Measurements from ENCODE around the gene ATP1A3.

ATP1A3 gene

DNA sequence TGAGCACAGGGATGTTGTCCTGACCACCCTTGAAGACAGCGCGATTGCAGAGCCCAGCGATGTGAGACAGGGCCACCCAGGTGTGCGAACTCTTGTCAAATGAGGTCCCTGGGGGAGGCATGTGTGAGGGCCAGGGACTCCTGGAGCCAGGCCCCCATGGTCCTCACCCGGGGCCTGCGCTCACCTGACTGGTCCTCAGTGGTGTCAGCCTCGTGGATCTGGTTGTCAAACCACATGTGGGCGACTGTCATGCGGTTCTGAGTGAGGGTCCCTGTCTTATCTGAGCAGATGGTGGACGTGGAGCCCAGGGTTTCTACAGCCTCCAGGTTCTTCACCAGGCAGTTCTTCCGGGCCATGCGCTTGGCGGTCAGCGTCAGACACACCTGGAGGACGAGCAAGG lies 12.3 kb downstream of the ATP1A3 start:
- DNase-seq = no peak

DNA sequence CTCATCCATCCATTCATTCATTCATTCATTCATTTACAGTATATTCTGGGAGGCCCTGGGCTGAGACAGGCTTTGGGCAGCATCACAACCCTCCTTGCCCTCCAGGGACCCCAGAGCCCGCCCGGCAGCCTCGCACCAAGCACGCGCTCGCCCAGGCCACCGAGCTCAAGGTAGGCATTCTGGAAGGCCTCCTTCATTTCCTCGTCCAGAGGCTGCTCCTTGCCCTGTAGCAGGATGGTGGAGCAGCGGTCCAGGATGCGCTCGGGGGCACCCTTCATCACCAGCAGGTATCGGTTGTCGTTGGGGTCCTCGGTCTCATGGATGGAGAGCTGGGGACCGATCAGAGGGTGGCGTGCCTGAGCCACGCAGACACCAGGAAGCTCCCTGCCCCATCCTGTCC lies 15.6 kb downstream of the ATP1A3 start:
- DNase-seq = no peak

DNA sequence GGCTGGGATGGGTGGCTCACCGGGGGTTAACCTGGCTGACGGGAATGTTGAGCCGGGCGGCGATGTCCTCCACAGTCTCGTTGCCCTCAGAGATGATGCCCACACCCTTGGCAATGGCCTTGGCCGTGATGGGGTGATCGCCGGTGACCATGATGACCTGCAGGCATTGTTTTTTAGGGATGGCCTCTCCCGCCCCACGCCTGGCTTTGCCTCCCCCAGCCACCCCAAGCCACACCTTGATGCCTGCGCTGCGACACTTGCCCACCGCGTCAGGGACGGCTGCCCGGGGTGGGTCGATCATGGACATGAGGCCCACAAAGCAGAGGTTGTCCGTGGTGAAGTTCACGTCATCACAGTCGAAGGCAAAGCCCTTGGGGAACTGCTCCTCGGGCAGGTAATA lies 16.1 kb downstream of the ATP1A3 start:
- no peak for DNase-seq

DNA sequence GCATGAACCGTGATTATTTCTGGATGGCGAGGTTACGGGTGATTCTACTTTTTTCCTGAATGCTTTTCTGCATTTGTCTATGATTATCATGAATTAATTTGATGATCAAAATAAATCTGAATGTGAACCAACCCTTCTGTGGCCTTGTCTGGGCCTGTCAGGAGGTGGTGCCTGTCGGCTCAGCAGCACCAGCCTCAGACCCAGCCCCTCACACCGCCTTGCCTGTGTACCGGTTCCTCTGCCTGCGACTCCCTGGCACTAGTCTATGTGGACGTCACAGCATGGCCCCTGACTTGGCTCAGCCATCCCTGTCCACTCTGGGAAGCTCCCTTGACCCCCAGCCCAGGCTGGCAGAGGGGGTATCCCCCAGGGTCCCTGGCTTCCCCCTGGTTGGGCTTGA lies 19.4 kb downstream of the ATP1A3 start:
- no peak for DNase-seq

DNA sequence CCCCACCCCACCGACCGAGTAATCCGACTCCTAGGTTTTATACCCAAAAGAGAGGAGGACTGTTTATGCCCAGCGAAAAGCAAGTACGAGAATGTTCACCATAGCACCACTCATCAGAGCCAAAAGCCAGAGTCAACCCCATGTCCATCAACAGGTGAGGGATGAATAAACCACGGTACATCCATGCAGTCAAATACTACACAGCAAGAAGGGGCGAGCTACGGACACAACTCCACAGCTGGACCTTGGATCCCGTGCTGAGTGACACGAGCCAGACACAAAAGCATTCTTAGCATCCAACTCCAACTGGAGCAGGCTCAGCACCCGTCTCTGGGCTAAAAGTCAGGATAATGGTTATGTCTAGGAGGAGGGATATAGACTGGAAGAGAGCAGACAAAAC lies 22.7 kb downstream of the ATP1A3 start:
- no peak for DNase-seq

DNA sequence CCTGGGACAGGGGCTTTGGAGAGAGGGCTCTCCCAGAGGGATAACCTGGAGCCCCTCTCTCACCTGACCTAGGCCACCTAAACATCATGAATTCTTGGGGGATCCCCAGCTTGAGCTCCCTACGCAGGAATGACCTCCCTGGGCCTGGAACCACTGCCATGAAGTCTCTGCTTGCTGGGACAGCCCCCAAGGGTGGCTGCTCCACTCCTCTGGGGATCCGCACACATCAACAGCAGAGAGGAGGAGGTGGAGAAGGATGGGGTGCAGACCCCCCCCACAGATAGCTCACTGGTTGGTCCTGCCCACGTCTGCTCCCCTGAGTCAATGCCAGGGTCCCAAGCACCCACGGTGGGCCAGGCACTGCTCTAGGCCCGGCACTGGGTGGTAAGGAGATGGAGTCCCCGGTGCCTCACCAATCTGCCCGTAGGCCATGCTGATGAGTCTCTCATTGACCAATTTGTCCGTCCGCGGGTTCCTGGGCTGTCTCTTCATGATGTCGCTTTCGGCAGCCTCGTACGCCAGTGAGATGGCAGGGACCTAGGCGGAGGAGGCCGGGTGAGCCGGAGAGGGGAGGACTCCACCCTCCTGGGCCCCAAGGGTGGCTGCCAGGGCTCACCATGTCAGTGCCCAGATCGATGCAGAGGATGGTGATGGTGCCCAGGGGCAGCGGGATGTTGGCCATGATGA lies 24.1 kb downstream of the ATP1A3 start:
- DNase-seq = no peak

DNA sequence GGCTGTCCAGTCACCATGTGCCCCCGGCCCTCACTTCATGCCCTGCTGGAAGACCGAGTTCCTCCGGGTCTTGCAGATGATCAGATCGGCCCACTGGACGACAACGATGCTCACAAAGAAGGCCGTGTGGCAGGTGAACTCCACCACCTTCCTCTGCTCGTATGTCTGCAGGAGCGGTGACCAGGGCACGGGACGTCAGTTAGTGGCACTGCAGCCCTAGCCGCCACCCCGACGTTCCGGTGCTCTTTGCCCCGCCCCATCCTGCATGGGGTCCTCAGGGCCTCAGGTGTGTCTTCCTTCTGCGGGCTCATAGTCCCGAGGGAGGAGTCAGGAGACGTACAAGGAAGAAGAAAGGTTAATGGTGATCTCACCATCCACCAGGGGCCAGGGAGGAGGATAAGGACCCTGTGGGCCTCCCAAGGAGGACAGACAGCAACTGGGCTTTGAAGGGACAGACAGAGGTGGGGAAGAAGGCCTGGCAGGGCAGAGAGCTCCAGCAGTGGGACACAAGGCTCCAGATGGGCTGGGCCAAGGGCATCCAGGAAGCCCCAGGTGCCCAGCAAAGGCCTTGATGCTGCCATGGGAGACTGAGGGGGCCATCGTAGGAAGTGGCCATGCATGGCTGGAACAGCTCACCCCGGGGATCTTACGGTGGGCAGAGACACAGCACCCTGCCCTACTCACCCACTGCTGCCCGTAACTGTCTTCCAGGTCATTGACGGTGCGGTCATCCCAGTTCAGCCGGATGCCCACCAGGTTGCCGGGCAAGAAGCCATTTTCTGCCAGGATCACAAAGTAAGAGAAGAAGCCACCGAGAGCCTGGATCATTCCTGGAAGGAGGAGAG lies 25.1 kb downstream of the ATP1A3 start:
- DNase-seq = no peak

DNA sequence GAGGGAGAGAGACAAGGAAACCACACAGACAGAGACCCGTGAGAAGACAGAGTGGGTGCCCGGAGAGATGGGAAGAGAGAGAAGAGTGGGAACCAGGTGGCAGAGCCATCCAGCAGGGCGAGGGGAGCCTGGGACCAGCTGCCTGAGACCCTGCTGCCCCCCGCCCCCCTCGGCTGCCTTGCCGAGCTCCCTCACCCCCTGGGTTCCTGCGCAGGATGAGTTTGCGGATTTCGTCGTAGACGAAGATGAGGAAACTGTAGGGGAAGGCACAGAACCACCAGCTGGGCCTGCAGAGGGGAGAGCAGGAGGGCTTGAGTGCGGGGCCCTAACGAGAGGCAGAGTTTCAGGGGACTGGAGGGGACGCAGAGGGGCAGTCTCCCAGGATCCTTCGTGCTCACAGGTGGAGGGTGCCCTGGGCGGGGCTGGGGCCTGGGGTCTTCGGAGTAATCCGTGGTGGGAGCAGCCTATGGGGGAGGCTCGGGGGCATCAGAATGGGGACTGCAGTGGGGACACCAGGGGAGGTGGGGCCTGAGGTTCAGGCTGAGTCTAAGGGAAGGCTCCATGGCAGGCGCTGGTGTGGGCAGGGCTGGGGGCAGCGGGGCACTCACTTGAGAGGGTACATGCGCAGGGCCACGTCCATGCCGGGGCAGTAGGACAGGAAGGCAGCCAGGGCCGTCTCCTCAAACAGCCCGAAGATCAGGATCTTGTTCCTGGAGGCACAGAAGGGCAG lies 26.8 kb downstream of the ATP1A3 start:
- no peak for DNase-seq

DNA sequence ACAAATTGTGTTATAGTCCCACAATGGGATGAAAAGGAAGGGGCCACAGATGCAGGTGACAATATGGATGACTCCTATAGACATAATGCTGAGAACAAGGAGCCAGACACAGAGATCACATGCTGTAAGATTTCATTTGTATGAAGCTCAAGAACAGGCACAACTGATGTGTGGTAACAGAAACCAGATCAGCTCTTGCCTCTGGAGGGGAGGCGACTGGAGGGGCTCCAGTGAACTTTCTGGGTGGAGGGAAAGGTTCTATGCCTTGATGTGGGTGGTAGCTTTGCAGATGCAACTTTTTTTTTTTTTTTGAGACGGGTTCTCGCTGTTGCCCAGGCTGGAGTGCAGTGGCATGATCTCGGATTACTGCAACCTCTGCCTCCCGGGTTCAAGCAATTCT lies 28.9 kb downstream of the ATP1A3 start:
- DNase-seq = no peak

DNA sequence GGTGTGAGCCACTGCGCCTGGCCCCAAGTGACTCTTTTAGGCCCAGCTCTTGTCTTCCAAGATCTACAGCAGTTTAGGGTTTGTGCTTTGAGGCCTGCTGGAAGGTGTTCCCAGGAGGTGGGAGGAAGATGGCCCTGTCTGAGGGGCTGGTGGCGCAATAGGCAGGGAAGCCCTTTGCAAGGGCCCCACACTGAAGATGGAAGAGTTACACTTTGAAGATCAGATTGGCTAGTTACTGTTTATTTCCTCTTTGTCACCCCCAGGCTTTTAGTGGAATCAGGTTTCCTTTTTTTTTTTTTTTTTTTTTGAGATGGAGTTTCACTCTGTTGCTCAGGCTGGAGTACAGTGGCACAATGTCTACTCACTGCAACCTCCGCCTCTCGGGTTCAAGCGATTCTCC lies 33.1 kb downstream of the ATP1A3 start:
- no peak for DNase-seq

DNA sequence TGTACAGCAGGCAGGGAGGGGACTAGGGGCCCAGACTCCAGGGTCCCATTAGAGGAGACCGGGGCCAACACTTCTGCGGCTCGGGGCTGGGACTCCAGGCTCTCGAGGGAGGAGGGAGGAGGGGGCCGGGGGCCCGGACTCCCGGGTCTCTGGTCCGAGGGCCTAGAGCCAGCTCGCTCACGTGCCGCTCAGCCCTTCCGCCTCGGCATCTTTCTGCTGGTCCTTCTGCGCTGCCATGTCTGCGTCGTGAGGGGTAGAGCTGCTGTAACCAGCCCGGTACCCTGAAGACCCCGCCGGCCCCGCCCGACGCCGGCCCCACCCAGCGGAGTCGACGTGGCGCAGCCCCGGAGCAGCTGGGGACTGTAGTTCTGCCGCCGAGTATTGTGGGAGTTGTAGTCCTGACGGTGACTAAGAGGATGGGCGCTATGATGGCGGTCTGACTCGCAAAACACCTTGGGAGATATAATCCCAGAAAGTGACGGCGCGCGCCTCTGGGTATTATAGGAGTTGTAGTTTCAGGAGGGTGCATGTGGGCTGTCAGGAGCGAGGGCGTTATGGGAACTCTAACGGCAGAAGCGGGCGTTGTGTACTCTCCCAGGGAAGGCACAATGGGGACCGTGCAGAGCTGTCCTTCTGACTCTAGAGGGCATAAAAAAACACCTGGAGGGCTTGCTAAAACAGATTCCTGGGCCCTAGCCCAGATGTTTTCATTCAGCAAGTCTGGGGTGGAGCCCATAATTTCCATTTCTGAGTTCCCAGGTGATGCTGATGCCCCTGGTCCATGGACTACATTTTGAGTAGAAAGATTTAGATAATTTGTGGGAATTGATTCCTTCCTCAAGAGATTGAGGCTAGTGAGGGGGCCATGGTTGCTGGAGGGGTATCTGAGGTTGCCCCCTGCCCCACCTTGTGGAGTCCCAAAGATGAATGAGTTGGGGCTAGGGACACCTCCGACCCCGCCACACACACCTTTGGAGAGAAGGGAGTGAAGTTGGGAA lies 34.7 kb downstream of the ATP1A3 start, which contains the start of gene RABAC1:
RABAC1 (minus strand) TSS at position 266 of the 998 bp plus-strand sequence; CDS start at position 237, 29 bp downstream.
- peak; percentile 100 for DNase-seq

DNA sequence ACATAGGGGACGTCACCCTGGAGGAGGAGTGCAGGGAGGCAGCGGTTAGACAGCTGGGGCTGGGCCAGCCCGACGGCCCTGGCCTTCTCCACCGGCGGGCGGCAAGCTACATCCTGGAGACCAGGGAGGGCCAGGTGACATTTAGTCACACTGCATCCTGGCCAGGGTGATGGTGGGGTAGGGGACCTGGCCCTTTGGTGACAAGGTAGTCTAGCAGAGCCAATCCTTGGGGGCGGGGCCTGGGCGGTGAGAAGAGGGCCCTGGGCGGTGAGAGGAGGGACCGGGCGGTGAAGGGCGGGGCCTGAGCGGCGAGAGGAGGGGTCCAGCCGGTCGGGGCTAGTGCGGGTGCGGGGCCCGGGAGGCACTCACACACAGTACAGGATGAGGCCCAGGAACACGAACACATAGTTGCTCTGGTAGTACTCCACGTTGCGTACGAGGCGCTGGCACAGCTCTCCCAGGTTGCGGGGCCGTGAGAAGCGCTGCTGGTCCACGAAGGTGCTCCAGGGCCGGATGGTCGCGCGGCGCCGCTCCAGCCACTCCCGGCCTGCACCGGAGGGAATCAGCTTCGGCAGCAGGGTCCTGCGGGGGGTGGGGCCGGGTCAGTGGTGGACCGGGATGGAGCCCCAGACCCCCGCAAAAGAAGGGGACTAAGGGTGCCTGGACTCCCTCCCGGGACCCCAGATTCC lies 35.5 kb downstream of the ATP1A3 start:
- peak; percentile 87 for DNase-seq

DNA sequence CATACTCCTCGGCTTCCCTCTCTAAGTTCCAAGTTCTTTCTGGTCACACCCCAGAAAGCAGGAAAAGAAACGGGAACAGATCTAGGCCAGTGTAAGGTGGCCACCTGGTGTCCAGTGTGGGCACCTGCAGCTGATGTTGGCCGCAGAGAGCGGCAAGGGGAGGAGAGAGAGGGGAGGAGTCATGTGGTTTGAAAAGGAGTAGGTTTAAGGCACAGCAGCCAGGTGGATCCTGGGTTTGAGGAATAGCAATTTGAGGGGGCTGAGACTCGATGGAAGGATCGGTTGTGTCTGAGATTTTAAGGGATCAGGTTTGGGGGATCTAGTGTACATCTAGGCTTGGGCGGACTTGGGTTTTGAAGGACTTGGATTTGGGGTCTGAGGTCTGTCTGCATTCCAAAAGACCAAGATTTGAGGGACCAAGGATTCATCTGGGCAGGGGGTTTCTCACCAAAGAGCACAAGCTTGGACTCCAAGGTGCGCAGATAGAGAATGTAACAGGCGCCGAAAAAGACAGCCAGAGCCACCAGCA lies 36.1 kb downstream of the ATP1A3 start:
- DNase-seq = peak; percentile 98

DNA sequence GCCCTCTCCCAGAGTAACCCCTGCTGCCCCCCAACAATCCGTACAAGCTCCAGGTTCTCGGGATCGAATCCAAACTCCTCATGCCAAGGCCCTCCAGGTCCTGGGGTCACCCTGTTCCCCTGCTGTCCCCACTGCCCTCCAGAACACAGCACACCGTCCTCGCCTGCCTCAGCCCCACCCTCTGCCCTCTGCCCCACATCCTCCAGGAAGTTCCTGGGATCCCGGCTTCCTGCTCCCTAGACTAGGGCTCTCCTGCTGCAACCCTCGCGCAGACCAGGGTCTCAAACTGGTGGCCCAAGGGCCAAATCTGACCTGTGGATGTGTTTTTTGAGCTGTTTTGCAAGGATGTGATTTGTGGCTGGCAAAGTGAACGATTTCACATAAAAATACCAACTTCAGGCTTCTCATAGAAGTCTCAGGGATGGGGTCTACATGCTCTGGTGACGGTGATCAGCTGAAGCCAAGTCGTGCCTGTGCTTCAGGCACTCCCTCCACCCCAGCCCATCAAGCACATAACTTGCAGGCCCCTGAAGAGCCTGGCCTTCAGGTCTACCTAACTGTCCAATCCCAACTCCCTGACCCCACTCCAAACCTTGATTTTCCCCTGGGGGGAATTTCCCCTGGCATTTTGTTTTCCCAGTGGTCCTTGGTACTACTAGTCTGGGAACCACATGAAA lies 36.7 kb downstream of the ATP1A3 start:
- DNase-seq = no peak

DNA sequence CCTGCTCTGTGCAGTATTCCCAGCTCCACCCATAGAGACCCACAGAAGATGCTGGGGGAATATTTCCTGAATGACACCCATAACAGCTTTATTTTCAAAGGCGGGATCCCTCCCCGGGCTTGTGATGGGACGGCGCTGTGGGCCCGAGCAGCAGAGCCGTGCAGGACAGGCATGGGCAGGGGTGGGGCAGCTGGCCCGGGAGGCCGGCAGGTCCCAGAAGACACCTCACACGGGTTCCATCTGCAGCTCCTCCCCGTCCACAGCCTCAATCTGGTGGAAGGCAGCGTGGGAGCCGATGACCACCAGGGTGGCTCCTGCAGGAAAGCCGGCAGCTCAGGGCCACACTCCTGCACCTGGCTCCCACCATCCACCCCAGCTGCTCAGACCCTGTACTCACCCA lies 37.4 kb downstream of the ATP1A3 start:
- DNase-seq = no peak

DNA sequence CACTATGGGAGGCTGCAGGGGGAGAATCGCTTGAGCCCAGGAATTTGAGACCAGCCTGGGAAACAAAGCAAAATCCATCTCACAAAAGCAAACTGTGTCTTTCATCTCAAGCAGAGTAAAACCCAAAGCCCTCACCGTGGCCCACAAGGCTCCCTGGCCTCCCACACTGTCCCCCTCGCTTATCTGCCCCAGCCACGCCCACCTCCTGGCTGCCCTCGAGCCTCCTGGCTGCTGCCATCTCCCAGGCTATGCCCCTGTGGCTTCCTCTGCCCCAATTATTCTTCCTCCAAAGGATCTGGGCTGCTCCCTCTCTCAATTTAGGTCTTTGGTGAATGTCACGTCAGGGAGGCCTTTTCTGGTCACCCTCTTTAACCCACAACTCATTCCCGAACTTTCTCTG lies 38.5 kb downstream of the ATP1A3 start:
- no peak for DNase-seq

DNA sequence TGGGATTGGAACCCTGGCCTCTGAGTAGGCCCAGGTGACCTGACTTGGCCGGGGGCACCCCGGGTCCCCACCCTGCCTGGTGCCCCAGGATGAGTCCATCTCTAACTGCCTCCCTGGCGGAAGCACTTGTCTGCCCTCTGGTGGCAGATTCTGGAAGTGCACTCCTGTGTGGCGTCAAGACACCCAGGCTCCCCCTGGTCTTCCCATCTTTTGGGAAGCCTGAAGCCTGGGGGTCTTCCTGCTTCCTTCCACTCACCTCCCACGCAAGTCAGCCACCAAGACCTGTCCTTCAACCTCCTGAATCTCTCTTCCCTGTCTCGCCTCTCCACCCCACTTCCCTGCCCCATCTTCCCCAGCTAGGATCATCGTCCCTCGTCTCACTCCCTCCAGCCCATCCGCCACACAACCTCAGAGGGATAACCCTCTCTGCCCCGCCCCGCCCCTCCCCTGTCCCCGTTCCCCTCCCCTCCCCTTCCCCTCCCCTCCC lies 42.3 kb downstream of the ATP1A3 start:
- DNase-seq = peak; percentile 93

DNA sequence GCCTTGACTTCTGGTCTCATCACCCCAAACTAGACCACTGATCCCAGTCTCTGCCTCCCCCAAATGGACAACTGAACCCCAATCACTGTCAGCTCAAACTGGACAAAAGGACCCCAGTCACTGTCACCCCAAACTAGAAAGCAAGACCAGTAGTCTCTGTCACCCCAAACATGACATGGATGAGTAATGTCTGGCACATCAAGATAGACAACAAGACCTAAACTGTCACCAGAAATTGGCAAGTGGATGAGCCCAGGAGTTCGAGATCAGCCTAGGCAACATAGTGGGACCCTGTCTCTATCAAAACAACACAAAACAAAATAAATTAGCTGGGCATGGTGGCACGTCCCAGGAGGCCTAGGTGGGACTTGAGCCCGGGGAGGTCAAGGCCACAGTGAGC lies 46.9 kb downstream of the ATP1A3 start:
- no peak for DNase-seq

DNA sequence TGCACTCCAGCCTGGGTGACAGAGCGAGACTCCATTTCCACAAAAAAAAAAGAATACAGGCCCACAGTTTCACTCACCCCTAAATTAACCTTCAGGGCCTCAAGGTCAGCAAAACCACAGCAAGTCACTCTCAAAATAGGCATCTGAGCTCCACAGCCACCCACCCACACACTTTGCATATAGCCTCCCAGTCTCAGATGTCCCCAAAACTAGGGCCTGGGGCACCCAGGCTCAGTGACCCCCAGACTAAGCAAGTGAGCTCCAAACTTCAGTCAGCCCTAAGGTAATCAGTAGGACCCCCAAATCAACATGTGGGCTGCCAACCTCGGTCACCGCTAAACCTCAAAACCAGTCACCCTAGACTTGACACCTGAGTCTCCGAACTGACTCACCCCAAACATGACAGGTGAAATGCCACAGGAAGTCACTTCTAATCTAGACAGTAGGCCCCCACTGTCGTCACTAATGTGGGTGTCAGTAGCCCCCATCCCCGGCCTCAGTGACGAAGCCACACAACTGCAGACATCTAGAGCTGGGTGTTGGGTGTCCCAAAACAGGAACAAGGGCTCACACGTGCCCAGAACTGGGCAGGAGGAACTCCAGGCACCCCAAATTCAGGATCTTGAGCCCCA lies 48.8 kb downstream of the ATP1A3 start:
- DNase-seq = no peak

DNA sequence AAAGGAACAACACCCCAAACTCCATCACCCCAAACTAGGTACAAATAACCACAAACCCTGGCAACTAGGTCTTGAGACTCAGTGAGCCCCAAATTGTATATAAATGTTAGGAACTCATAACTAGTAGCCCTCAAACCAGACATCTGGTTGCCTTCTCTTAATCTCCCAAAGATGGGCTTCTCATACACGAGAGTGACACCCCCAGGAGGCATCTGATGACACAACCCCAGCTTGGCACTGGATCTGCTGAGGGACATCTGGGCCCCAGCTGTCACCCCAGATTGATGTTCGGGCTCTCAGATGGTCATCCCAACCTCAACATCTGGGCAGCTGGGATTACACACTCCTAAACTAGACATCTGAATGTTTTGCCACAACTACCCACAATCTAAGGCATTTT lies 49.7 kb downstream of the ATP1A3 start:
- no peak for DNase-seq
